ENCODE measurements around the gene LOXL4.

The LOXL4 gene

DNA sequence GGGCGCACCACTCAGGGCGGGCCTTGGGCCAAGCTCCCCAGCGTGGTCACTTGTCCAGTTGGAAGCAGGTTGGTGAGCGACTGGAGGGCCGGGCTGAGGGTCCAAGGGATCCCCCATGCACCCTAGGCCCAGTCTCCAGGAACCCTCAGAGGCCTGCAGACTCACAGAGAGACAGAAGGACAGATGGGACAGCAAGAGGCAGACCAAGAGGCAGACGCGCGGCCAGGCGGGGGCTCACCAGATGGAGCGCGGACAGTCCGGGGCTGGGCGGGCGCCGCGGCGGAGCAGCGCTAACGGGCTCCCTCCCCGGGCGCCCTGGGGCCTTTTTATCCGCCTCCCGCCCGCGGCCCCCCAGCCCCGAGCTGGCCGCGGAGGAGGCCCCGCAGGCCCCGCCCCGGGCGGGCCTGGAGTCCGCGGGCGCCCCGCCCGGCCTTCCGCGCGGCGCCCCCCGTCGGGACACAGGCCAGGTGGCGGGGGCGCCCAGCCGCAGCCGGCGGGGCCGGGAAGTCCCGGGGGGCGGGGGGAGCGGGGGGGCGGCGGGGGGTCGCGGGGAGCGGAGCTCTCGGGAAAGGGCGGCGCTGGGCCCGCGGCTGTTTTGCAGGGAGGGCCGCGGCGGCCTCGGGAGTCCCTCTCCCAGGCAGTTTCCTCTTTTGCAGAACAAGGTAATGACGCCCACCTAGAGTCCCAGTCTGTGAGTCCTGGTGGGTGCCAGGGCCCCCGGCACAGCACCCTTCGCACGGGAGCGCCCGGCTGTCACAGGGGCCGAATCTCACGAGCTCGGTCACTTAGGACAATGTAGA is at the start of gene LOXL4:
TSS of gene LOXL4 (minus strand) at position 301 of the 800 bp plus-strand sequence. CDS start 5,175 bp downstream, outside the sequence.
- no peak for DNase-seq

DNA sequence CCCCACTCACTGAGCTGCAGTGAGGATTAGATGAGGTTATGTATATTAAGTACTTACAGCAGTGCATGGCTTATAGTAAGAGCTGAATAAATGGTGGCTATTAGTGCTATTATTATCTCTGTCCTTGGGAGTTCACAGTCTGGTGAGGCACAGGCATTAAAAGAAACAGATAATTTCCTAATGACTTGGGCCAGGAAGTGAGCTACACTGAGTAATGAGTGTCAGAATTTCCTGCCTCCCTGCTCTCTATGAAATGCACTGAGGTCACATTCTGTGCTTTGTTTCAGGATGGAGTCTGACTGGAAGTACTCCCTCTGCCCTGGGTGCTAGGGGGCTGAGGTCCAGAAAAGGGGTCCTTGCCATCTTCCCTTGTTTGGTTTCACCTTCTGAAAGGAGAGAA is 48.7 kb upstream of the LOXL4 start:
- no peak for DNase-seq

GRCh38 chr10:98316170-98316569 is 48.2 kb upstream of the LOXL4 start:
- DNase-seq = no peak

- no peak for DNase-seq
Measured at GRCh38 chr10:98314532-98315284, 46.7 kb upstream of the LOXL4 start.

DNA sequence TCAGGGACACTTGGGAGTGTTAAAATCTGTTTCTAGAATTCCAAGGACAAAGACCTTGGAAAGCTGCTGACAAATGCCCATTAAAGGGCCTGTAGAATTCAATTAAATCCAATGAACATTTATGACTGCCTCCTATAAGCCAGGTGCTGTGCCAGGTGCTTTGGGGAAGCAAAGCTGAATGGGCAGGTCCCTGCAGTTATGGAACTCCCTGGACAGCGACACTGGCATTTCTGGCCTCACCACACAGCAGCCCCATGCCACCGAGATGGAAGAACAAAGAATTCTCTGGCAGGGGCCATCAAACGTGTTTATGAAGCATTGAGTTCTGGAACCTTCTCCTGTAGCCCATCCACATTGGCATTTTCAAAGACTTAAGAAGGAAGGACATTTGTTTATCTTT is 45.6 kb upstream of the LOXL4 start:
- DNase-seq = no peak

- no peak for DNase-seq
Measured at GRCh38 chr10:98312822-98313221, 44.8 kb upstream of the LOXL4 start.

GRCh38 chr10:98312349-98312748 is 44.4 kb upstream of the LOXL4 start:
- DNase-seq = no peak

- no peak for DNase-seq
Measured at GRCh38 chr10:98310701-98311100, 42.7 kb upstream of the LOXL4 start.

GRCh38 chr10:98309366-98310355 is 41.7 kb upstream of the LOXL4 start:
- peak; percentile 33 for DNase-seq

GRCh38 chr10:98308669-98309365 is 40.8 kb upstream of the LOXL4 start:
- DNase-seq = no peak

- no peak for DNase-seq
Measured at GRCh38 chr10:98307916-98308541, 40.0 kb upstream of the LOXL4 start.

DNA sequence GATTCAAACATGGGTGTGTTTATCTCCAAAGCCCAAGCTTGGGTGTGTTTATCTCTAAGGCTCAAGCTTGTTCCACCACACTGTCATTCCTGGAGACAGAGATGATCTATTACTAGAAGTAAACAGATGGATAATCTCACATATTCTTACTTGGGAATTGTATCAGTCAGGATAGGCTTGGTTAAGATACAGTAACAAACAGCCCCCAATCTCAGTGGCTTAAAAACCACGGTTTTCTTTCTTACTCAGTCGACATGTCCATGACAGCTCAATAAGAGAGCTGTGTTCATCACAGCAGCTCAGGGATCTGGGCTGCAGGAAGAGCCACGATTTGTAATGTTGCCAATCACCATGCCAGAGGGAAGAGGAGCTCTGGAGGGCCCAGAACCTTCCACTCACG is 38.5 kb upstream of the LOXL4 start:
- no peak for DNase-seq

- no peak for DNase-seq
Measured at GRCh38 chr10:98303569-98303968, 35.6 kb upstream of the LOXL4 start.

DNA sequence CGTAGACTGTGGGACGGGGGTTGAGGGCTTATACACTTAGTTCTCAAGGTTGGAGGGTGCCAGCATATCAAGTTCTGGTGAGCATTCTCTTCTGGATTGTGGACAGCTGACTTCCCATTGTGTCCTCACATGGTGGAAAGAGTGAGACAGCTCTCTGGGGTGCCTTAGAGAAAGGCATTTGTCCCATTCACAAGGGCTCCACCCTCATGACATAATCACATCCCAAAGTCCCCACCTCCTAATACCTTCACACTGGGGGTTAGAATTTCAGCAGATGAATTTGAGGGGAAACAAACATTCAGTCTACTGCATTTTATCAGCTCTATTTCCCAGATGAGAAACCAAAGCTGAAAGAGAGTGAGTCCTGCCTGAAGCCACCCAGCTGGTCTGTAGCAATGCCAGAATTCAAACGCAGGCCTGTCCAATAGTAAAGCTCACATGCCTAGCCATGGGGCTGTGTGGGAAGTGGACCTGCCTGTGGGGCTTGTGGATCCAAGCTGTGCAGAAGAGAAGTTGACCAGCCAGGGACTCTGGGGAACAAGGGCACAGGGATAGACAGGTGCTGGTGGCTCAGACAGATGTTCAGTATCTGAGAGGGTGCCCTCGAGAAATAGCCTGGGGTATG is 34.9 kb upstream of the LOXL4 start:
- DNase-seq = no peak

DNA sequence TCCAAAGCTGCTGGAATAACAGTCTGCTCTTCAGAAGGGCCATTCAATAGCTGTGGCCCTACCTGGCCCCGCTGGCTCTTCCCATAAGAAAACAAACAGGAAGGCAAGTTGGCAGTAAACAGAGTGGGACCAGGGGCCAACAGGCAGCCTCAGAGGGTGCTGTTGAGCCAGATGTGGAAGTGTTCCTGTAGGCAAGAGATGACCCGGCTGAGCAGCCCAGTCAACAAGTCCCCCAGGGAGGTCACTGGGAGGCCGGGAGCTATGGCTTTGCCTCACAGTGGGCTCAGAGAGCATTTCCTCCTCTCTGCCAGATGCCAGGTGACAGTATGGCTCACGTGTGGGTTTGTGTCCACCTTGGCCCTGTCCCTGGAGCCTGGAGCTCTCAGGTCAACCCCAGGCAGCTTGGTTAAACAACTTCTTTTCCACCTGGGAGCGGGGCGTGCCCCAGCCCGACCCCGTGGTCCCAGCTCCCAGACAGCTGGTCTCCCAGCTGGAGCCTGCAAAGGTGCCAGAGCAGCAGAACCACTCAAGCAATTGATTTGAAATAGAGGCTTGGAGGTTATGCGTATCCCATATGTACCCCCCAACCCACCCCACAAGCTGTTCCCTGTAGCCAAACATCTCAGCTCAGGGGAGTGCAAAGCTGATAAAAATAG is 33.8 kb upstream of the LOXL4 start:
- DNase-seq = no peak

DNA sequence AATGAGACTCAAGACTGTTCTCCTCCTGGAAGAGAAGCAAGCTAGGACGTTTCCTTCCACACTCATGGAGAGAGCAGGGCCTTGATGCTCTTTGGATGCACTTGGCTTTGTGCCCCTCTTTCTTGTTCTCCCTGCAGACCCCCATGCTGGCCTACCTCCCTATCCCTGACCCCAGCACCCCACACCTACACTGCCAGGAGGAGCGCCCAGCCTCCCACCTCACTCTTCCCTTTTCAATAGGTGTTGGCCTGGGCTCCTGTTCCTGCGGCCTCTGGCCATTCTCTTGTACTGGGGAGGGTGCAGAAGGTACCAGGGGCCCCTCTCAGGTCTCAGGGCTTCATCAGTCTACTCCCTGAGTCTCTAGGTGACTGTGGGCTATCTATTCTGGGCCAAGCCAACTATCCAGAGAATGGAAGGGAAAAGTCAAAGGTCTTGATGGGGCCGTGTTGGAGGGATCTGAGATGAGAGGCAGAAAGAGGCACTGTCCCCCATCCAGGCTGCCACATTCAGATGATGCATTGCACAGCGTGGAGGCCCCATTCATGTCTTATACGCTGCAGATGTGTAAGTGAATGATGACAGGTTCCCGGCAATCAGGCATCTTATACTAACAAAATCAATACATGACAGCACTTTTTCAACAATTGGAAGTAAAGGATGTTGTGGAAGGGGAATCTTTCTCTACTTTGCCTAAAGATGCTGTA is 32.7 kb upstream of the LOXL4 start:
- DNase-seq = no peak

- no peak for DNase-seq
Measured at GRCh38 chr10:98299341-98299740, 31.3 kb upstream of the LOXL4 start.

- no peak for DNase-seq
Measured at GRCh38 chr10:98296524-98296923, 28.5 kb upstream of the LOXL4 start.

GRCh38 chr10:98295907-98296306 is 27.9 kb upstream of the LOXL4 start:
- DNase-seq = no peak

DNA sequence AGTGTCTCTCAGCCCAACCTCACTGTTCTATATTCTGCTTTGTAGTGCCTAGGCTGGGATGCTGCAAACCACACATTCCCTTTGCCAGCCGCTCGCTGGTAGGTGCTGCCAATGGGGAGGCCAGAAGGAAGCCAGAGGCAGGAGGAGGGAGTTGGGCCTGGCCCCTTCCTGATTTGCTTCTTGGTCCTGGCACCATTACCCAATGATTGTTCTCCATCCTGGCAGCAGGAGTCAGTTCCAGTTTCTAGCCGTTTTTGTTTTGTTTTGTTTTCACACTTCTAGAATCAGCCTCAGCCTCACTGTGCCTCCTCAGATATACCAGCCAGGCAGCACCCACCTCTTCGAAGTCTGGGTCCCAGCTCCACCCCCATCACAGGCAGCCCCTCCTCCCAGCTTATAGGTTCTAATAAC is 27.4 kb upstream of the LOXL4 start:
- DNase-seq = no peak
